ENCODE data around the gene OPCML.

OPCML gene

GRCh38 chr11:133034929-133035328 is 497.4 kb downstream of the OPCML start:
- DNase-seq (ENCODE audit: low read depth), result no peak

DNA sequence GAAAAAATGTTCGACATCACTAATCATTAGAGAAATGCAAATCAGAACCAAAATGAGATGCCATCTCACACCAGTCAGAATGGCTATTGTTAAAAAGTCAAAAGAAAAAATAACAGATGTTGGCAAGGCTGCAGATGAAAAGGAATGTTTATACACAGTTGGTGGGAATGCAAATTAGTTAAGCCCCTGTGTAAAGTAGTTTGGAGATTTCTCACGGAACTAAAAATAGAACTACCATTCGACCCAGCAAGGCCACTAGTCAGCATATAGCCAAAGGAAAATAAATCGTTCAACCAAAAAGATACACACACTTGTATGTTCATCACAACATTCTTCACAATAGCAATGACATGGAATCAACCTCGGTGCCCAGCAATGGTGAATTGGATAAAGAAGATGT is 503.2 kb downstream of the OPCML start:
- DNase-seq (ENCODE audit: low read depth), result no peak
- TF ChIP-seq, protein P1, sequence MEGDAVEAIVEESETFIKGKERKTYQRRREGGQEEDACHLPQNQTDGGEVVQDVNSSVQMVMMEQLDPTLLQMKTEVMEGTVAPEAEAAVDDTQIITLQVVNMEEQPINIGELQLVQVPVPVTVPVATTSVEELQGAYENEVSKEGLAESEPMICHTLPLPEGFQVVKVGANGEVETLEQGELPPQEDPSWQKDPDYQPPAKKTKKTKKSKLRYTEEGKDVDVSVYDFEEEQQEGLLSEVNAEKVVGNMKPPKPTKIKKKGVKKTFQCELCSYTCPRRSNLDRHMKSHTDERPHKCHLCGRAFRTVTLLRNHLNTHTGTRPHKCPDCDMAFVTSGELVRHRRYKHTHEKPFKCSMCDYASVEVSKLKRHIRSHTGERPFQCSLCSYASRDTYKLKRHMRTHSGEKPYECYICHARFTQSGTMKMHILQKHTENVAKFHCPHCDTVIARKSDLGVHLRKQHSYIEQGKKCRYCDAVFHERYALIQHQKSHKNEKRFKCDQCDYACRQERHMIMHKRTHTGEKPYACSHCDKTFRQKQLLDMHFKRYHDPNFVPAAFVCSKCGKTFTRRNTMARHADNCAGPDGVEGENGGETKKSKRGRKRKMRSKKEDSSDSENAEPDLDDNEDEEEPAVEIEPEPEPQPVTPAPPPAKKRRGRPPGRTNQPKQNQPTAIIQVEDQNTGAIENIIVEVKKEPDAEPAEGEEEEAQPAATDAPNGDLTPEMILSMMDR (conservative IDR thresholded peaks at IDR 0.05; ENCODE audit: low read length), result no peak
- no peak overlapping the region for H3K4me3 ChIP-seq (ENCODE audit: low read length)

More at GRCh38 chr11:133034929-133035328, 497.4 kb downstream of the OPCML start:
- TF ChIP-seq, protein P1 (conservative IDR thresholded peaks at IDR 0.05; ENCODE audit: low read length), result no peak
- H3K4me3 ChIP-seq (ENCODE audit: low read length), result no peak overlapping the region

DNA sequence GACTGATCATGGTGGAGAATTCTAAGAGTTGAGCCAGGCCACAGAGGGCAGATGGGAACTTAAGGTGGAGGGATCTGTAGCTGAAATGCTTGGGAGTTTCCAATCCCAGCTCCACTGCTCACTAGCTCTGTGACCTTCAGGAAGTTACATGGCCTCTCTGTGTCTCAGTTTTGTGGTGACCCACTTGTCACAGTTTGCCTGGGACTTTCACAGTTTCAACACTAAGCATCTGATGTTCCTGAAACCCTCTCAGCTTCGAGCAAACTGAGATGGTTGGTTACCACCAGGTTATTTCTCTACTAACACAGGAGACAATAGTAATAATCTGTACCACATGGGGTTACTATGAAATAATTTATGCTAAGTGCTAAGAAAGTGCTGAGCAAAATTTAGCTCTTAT is 505.3 kb downstream of the OPCML start:
- DNase-seq (ENCODE audit: low read depth), result no peak
- no peak overlapping the region for H3K4me3 ChIP-seq (ENCODE audit: low read length)
- TF ChIP-seq, protein P1 (conservative IDR thresholded peaks at IDR 0.05; ENCODE audit: low read length), result no peak

- no peak for DNase-seq (ENCODE audit: low read depth)
- TF ChIP-seq, protein P1 (conservative IDR thresholded peaks at IDR 0.05; ENCODE audit: low read length), result no peak
- no peak overlapping the region for H3K4me3 ChIP-seq (ENCODE audit: low read length)
Observed at GRCh38 chr11:133024301-133024700, 508.0 kb downstream of the OPCML start.

DNA sequence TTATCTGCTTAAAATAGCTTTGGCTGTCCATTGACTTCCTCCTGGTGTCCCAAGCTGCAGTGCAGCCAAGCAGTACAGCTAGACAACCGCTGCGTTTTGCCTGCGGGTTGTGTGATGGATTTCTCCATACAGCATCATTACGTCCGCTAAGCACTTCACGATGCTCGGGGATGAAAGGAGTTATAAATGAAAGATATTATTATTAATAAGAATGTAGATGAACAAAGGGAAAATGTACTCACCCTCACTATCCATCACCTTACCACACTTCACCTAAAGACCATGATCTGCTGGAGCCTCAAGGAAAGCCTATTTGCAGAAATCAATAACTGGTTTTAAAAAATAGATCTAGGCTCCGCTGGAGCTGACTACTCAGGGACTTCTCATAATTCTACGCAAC is 509.1 kb downstream of the OPCML start:
- DNase-seq (ENCODE audit: low read depth), result no peak
- no peak overlapping the region for H3K4me3 ChIP-seq (ENCODE audit: low read length)
- TF ChIP-seq, protein P1 (conservative IDR thresholded peaks at IDR 0.05; ENCODE audit: low read length), result no peak

GRCh38 chr11:133021553-133021952 is 510.7 kb downstream of the OPCML start:
- TF ChIP-seq, protein P1 (conservative IDR thresholded peaks at IDR 0.05; ENCODE audit: low read length), result no peak
- no peak overlapping the region for H3K4me3 ChIP-seq (ENCODE audit: low read length)
- DNase-seq (ENCODE audit: low read depth), result no peak

DNA sequence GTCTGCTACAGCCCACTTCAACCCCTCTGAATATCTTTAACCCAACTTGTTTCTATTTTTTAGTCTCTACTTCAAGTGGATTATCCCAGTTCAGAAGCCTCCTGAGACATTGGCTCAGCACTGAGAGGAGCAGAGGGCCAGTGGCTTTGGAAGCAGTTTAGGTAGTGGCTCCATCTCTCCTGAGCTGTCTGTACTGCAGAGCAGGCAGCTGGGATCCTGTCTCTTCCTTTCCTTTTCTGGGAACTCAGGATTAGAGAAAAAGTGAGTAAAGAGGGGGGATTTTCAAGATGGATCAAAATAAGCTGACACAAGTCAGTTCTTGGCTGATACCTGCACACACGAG is 512.0 kb downstream of the OPCML start:
- no peak for DNase-seq (ENCODE audit: low read depth)
- TF ChIP-seq, protein P1 (conservative IDR thresholded peaks at IDR 0.05; ENCODE audit: low read length), result no peak
- no peak overlapping the region for H3K4me3 ChIP-seq (ENCODE audit: low read length)

Measured in AG10803 (cell line).